Thyroid gland (tissue), 4 donors: Measurements from ENCODE around the gene BCKDHB.

ENCODE experiments used
- CTCF ChIP-seq, 6 experiments: fragments of 200-600 bp in 3 of 6; fragments of 450-650 bp in 3 of 6; sonication (generic) in 3 of 6; IDR thresholded peaks; one replicate each; pipeline ENCODE4 v1.5.1; 2016 to 2019; ENCODE audit warnings: antibody characterized with exemption in 6 of 6, mild to moderate bottlenecking in 2 of 6, inconsistent platforms in 1 of 6, moderate library complexity in 1 of 6
- POLR2A ChIP-seq, 2 donors: fragments of 450-650 bp; IDR thresholded peaks; one replicate each; pipeline ENCODE4 v1.6.1; 2017; ENCODE audit warnings: antibody characterized with exemption in 2 of 2, mild to moderate bottlenecking in 2 of 2, moderate library complexity in 1 of 2

- TF ChIP-seq CTCF (IDR thresholded peaks at IDR 0.05), result no peak
- TF ChIP-seq POLR2A (IDR thresholded peaks at IDR 0.05), result no peak
These were observed 222.2 kb downstream of the BCKDHB start for GRCh38 chr6:80328652-80329051.
